Measurements from ENCODE around the gene TMEM176B.

GRCh38 chr7:150784120-150784736, 15.9 kb downstream of the TMEM176B start:
- TF ChIP-seq POLR2AphosphoS5 (IDR thresholded peaks at IDR 0.05) (no peak), CTCF (IDR thresholded peaks at IDR 0.05) (no peak), POLR2A (IDR thresholded peaks at IDR 0.05) (no peak)
